ENCODE results near the gene GRIK1.

GRCh38 chr21:29557931-29558725 lies 381.7 kb downstream of the GRIK1 start:
- no peak for TF ChIP-seq CTCF (conservative IDR thresholded peaks at IDR 0.05)
- TF ChIP-seq EZH2 (IDR thresholded peaks at IDR 0.05; ENCODE audit: low read depth): no peak

All from PC-9 (cell line).